Thoracic aorta (tissue), 2 donors: Measurements from ENCODE around the gene ARMC10. TPM values are rescaled to one million over a fixed set of nuclear protein-coding genes. Genes with fewer than 3 reads are reported as not detected.
"Not testable (repeated sequence)": the region's sequence is repeated elsewhere in the genome, so short reads cannot be mapped to it uniquely, and the experiment has no call there.

ENCODE experiments used
- ATAC-seq: fragments of 150-250 bp; one replicate; pipeline ENCODE4 v1.8.0; 2017; ENCODE audit warnings: low read depth; ENCODE audit not compliant: insufficient number of reproducible peaks, low FRiP score
- DNase-seq: peaks from one replicate; pipeline ENCODE4 v3.0.0-alpha.2; 2020; ENCODE audit warnings: low spot score
- H3K27ac ChIP-seq, 2 donors: fragments of 200-600 bp; sonication (generic); 1 replicate in 1 of 2; 2 replicates in 1 of 2; pipeline ENCODE4 v1.5.1; 2016; ENCODE audit warnings: mild to moderate bottlenecking in 2 of 2, moderate library complexity in 2 of 2
- H3K27me3 ChIP-seq: fragments of 200-600 bp; sonication (generic); replicated peaks from 2 replicates; pipeline ENCODE4 v1.6.0; 2016; ENCODE audit warnings: mild to moderate bottlenecking; ENCODE audit not compliant: insufficient read depth
- H3K36me3 ChIP-seq: fragments of 200-600 bp; sonication (generic); one replicate; pipeline ENCODE4 v1.5.1; 2016
- H3K4me1 ChIP-seq, 2 donors: fragments of 200-600 bp; sonication (generic); 1 replicate in 1 of 2; 2 replicates in 1 of 2; pipeline versions ENCODE4 v1.5.1 to v1.6.0; 2016; ENCODE audit warnings: low read depth in 2 of 2, mild to moderate bottlenecking in 1 of 2; ENCODE audit not compliant: control insufficient read depth in 1 of 2
- H3K4me3 ChIP-seq: fragments of 200-600 bp; sonication (generic); 2 replicates; pipeline ENCODE4 v1.5.1; 2016; ENCODE audit warnings: mild to moderate bottlenecking
- H3K9me3 ChIP-seq: fragments of 200-600 bp; sonication (generic); 2 replicates; pipeline ENCODE4 v1.5.1; 2016
- CTCF ChIP-seq: fragments of 200-600 bp; sonication (generic); IDR thresholded peaks from one replicate; pipeline ENCODE4 v1.5.1; 2019; ENCODE audit warnings: antibody characterized with exemption
- total RNA-seq, 2 donors: library from RNA; depleted of rRNA; stranded (reverse); fragments of >200 nt; gene quantifications; one replicate each; pipeline versions ENCODE4 v1.1.0 to v1.2.3, GENCODE V29; 2016

Gene ARMC10
- total RNA-seq, 2 donors from 2014 or later, result 46.7 to 49.4 TPM

- no peak overlapping the region for H3K4me3 ChIP-seq
- no peak for TF ChIP-seq CTCF
- no peaks in the 10 kb centered on the region for H3K27me3 ChIP-seq
- peaks cover 6 to 14% of the 10 kb centered on the region in 2 donors for H3K4me1 ChIP-seq
- H3K36me3 ChIP-seq, result no peaks in the 10 kb centered on the region
- H3K27ac ChIP-seq, result no peak overlapping the region
- ATAC-seq (no peak), DNase-seq (no peak)
- H3K9me3 ChIP-seq, result no peaks in the 10 kb centered on the region
Measured at GRCh38 chr7:103071000-103071399, 3.9 kb upstream of the ARMC10 start.

DNA sequence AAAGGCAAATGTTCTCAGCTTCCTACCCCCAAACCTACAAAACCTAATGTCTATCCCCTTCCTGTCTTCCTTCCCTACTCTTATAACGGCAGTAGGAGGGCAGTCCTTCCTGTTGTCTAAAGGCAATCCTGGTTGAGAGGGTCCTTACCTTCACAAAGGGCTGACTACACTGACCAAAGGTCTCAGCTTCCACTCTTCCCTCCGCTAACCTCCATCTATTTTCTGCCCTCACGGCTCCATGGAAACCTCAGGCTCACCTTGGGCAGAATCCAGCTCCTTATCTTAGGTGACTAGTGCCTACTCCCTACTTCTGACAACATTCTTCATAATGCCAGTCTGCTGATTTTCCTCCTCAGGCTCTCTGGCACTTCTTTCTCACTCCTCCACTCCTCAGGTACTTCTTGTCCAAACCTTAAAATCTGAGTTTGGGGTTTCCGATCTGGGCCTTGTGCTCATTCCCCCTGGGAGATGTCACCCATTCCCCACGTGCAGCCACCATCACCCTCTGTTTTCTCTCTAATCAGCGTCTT lies 886 bp upstream of the ARMC10 start:
- H3K4me1 ChIP-seq, result peaks cover 15 to 25% of the 10 kb centered on the region in 2 donors
- H3K4me3 ChIP-seq, result peak overlapping the region; percentile 93
- no peaks in the 10 kb centered on the region for H3K36me3 ChIP-seq
- H3K27me3 ChIP-seq, result no peaks in the 10 kb centered on the region
- DNase-seq, result no peak
- ATAC-seq, result peak; percentile 21
- no peaks in the 10 kb centered on the region for H3K9me3 ChIP-seq
- no peak for TF ChIP-seq CTCF
- H3K27ac ChIP-seq, result peak overlapping the region; percentile 80 to 95

DNA sequence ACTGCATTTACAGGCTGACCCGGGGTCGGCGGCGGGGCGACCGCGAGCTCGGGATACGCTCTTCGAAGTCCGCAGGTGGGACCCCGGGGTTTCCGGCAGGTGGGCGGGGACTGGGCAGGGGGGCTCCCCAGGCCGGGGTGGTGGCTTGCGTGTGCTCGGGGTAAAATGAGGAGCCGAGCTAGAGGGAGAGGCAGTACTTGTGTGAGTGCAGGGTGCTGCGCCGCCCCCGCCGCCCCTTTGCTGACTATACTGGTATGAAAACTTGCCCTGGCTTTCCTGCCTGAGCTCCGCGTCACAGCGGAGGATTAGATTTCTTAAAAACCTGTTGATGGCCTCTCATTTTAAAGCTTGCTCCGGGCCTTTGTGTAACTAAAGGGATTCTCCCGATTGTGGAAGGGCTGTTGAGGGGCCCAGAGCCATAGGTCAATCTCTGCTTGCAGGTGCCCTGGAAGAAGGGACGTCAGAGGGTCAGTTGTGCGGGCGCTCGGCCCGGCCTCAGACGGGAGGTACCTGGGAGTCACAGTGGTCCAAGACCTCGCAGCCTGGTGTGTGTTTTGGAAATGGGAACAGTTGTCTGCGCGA lies 488 bp downstream of the ARMC10 start:
- Histone ChIP-seq H3K27me3 (no peaks in the 10 kb centered on the region), H3K36me3 (no peaks in the 10 kb centered on the region), H3K4me3 (peak overlapping the region; percentile 93), H3K27ac (peak overlapping the region; percentile 80 to 95), H3K4me1 (peaks cover 15 to 25% of the 10 kb centered on the region in 2 donors), H3K9me3 (no peaks in the 10 kb centered on the region)
- TF ChIP-seq CTCF, result no peak
- ATAC-seq, result no peak
- peak; percentile 50 for DNase-seq

GRCh38 chr7:103076764-103077163 lies 1.8 kb downstream of the ARMC10 start:
- Histone ChIP-seq H3K36me3 (no peaks in the 10 kb centered on the region), H3K27me3 (no peaks in the 10 kb centered on the region), H3K4me3 (no peak overlapping the region), H3K9me3 (no peaks in the 10 kb centered on the region), H3K27ac (no peak overlapping the region), H3K4me1 (peaks cover 15 to 25% of the 10 kb centered on the region in 2 donors)
- no peak for ATAC-seq
- TF ChIP-seq CTCF, result no peak
- DNase-seq, result no peak

GRCh38 chr7:103077318-103077717 lies 2.4 kb downstream of the ARMC10 start:
- Histone ChIP-seq H3K36me3 (no peaks in the 10 kb centered on the region), H3K4me1 (peaks cover 15 to 25% of the 10 kb centered on the region in 2 donors), H3K9me3 (no peaks in the 10 kb centered on the region), H3K27me3 (no peaks in the 10 kb centered on the region), H3K27ac (no peak overlapping the region), H3K4me3 (no peak overlapping the region)
- TF ChIP-seq CTCF, result no peak
- DNase-seq (no peak), ATAC-seq (no peak)

- not testable (repeated sequence) for DNase-seq, H3K27ac ChIP-seq, H3K9me3 ChIP-seq, ATAC-seq, H3K4me3 ChIP-seq, H3K27me3 ChIP-seq, H3K36me3 ChIP-seq
- peaks cover 15 to 23% of the 10 kb centered on the region in 2 donors for H3K4me1 ChIP-seq
Measured at GRCh38 chr7:103078226-103078625, 3.3 kb downstream of the ARMC10 start.
